Endothelial cell of umbilical vein (primary cell): ENCODE measurements around the gene ACAT2. TPM values are rescaled to one million over a fixed set of nuclear protein-coding genes. Genes with fewer than 3 reads are reported as not detected.

Experiments
- BruUV-seq: library from RNA; stranded (reverse); fragments of 400-500 nt; replicated peaks from 2 replicates; lab custom pipeline; 2021; lab: Mats Ljungman, UMichigan
- CTCF ChIA-PET: fragments of 300-600, 350-600 bp; sonication (Branson Sonifier 250); formaldehyde crosslinking; loops from one replicate; lab custom pipeline; 2021; ENCODE audit warnings: antibody characterized with exemption, inconsistent platforms; lab: Charles Lee
- POLR2A ChIA-PET: fragments of 300-600, 350-600 bp; sonication (Branson Sonifier 250); formaldehyde crosslinking; loops from one replicate; lab custom pipeline; 2021; ENCODE audit warnings: antibody characterized with exemption, inconsistent platforms; lab: Charles Lee
- DNase-seq: peaks from one replicate; pipeline ENCODE4 v3.0.0-alpha.2; 2011; ENCODE audit warnings: low read depth, low spot score
- FAIRE-seq: peaks from 2 replicates; lab custom pipeline; 2011; peaks lifted over from hg19 to GRCh38; lab: Jason Lieb, UNC
- H2AFZ ChIP-seq: 2 replicates; pipeline ENCODE4 v1.6.0; 2012; ENCODE audit warnings: low read depth, low read length, control low read depth, inconsistent platforms
- H3K27ac ChIP-seq: 2 replicates; pipeline ENCODE4 v1.5.1; 2011; ENCODE audit warnings: low read depth, mild to moderate bottlenecking, control low read depth, low read length, moderate library complexity; ENCODE audit not compliant: insufficient read depth
- H3K27me3 ChIP-seq, 2 experiments: 2 replicates each; pipeline versions ENCODE4 v1.6.0 to v1.6.1; 2011; ENCODE audit warnings: low read length in 2 of 2, mixed read lengths in 1 of 2; ENCODE audit not compliant: control insufficient read depth in 2 of 2, insufficient read depth in 2 of 2
- H3K36me3 ChIP-seq, 2 experiments: 2 replicates in 1 of 2; 3 replicates in 1 of 2; pipeline ENCODE4 v1.5.1; 2011; ENCODE audit warnings: low read length in 2 of 2, mild to moderate bottlenecking in 1 of 2, moderate library complexity in 1 of 2; ENCODE audit not compliant: control insufficient read depth in 2 of 2, insufficient read depth in 2 of 2; ENCODE audit errors: extremely low read depth in 1 of 2
- H3K4me1 ChIP-seq: 3 replicates; pipeline ENCODE4 v1.5.1; 2011; ENCODE audit warnings: mild to moderate bottlenecking, low read length; ENCODE audit not compliant: control insufficient read depth, insufficient read depth; ENCODE audit errors: extremely low read depth
- H3K4me2 ChIP-seq: 2 replicates; pipeline ENCODE4 v1.6.1; 2011; ENCODE audit warnings: low read length, control low read depth, mixed read lengths; ENCODE audit not compliant: insufficient read depth
- H3K4me3 ChIP-seq, 3 experiments: fragments of 200-600 bp in 1 of 3; sonication (generic), shearing (Covaris generic) in 1 of 3; replicated peaks in 1 of 3; 2 replicates each; pipeline ENCODE4 v1.5.1; 2011 to 2016; ENCODE audit warnings: control low read depth in 3 of 3, low read length in 3 of 3, mild to moderate bottlenecking in 2 of 3, inconsistent platforms in 1 of 3, low read depth in 1 of 3, moderate library complexity in 1 of 3; ENCODE audit not compliant: insufficient read depth in 1 of 3
- H3K79me2 ChIP-seq: 2 replicates; pipeline ENCODE4 v1.6.0; 2012; ENCODE audit warnings: low read length, inconsistent platforms; ENCODE audit not compliant: control insufficient read depth, insufficient read depth
- H3K9ac ChIP-seq: replicated peaks from 2 replicates; pipeline ENCODE3; 2011; ENCODE audit warnings: low read length, control low read depth; ENCODE audit not compliant: insufficient read depth; ENCODE audit errors: extremely low read depth
- H3K9me1 ChIP-seq: replicated peaks from 3 replicates; pipeline ENCODE4 v1.6.0; 2011; ENCODE audit warnings: mild to moderate bottlenecking, low read length; ENCODE audit not compliant: control insufficient read depth, insufficient read depth; ENCODE audit errors: extremely low read depth
- H3K9me3 ChIP-seq: replicated peaks from 2 replicates; pipeline ENCODE4 v1.5.1; 2012; ENCODE audit warnings: low read length, inconsistent platforms; ENCODE audit not compliant: control insufficient read depth, insufficient read depth
- H4K20me1 ChIP-seq: replicated peaks from 2 replicates; pipeline ENCODE3; 2011; ENCODE audit warnings: mild to moderate bottlenecking, low read length; ENCODE audit not compliant: control insufficient read depth, insufficient read depth; ENCODE audit errors: extremely low read depth
- CTCF ChIP-seq, 2 donors: IDR thresholded peaks; 1 replicate in 1 of 2; 2 replicates in 1 of 2; pipeline ENCODE4 v1.5.1; 2011; ENCODE audit warnings: low read length in 2 of 2, mild to moderate bottlenecking in 2 of 2, moderate library complexity in 2 of 2, control low read depth in 1 of 2, inconsistent platforms in 1 of 2, low read depth in 1 of 2; ENCODE audit not compliant: insufficient read depth in 1 of 2; ENCODE audit errors: extremely low read depth in 1 of 2
- EZH2 ChIP-seq: IDR thresholded peaks from 2 replicates; pipeline ENCODE4 v1.6.1; 2012; ENCODE audit warnings: borderline replicate concordance, low read depth, mild to moderate bottlenecking, moderate library complexity, low read length, inconsistent platforms; ENCODE audit not compliant: severe bottlenecking
- JUN ChIP-seq: IDR thresholded peaks from 2 replicates; pipeline ENCODE4 v1.6.1; 2011; ENCODE audit warnings: borderline replicate concordance, low read depth; ENCODE audit not compliant: insufficient read length, insufficient read depth
- POLR2AphosphoS5 ChIP-seq: IDR thresholded peaks from 2 replicates; pipeline ENCODE4 v1.6.1; 2012; ENCODE audit warnings: low read depth, mild to moderate bottlenecking, control low read depth, low read length, moderate library complexity; ENCODE audit not compliant: insufficient read depth
- dilution Hi-C: fragments of 300-500 bp; cut with MboI; formaldehyde crosslinking; loops from one replicate; pipeline ENCODE4 v1.15.0; 2019; ENCODE audit warnings: low sequenced_read_pairs; ENCODE audit not compliant: extremely low pct_ligation_motif_present
- intact Hi-C: fragments of 100-400 bp; cut with micrococcal nuclease; formaldehyde crosslinking; loops from one replicate; pipeline ENCODE4 v1.10.0; 2022
- polyA plus RNA-seq, 4 experiments: library from polyadenylated mRNA; depleted of rRNA in 3 of 4; stranded (reverse) in 3 of 4; unstranded in 1 of 4; fragments of >200 nt; gene quantifications; 2 replicates each; pipeline versions ENCODE4 v1.2.1 to v1.2.3, GENCODE V29; 2011 to 2012; ENCODE audit warnings: missing spikeins in 1 of 4
- total RNA-seq: library from RNA; stranded (reverse); gene quantifications from 2 replicates; pipeline ENCODE4 v1.2.3, GENCODE V29; 2021

ACAT2 gene
- total and polyA plus RNA-seq, 2 donors (not counting 3 experiments of a cell fraction or from before 2014, with no cell fraction given), result 44.6 to 114 TPM

- no peak for FAIRE-seq
- intact Hi-C loops, result no loop called here
Measured at GRCh38 chr6:159778131-159778530, 16.3 kb downstream of the ACAT2 start.

More at GRCh38 chr6:159778131-159778530, 16.3 kb downstream of the ACAT2 start:
- TF ChIP-seq POLR2AphosphoS5 (no peak), CTCF (IDR thresholded peaks at IDR 0.05; ENCODE audit: extremely low read depth in 1 of 2, insufficient read depth in 1 of 2, low read depth in 1 of 2, low read length in 2 of 2) (no peak), JUN (no peak), EZH2 (no peak)
- H3K27me3 ChIP-seq, result no peaks in the 10 kb centered on the region
- no peaks in the 10 kb centered on the region for H3K9me3 ChIP-seq
- H3K9ac ChIP-seq, result no peak overlapping the region
- H2AFZ ChIP-seq, result no peak overlapping the region
- no peaks in the 10 kb centered on the region for H4K20me1 ChIP-seq
- dilution Hi-C loops, result no loop called here
- DNase-seq, result no peak
- H3K4me3 ChIP-seq, result no peak overlapping the region
- H3K36me3 ChIP-seq, result peaks cover 29 to 33% of the 10 kb centered on the region in 2 experiments
- BruUV-seq, result no TSS peak
- no peak overlapping the region for H3K27ac ChIP-seq
- no peaks in the 10 kb centered on the region for H3K9me1 ChIP-seq
- H3K4me1 ChIP-seq, result no peaks in the 10 kb centered on the region
- ChIA-PET POLR2A (no interaction called here), CTCF (interaction anchor here (0.7 kb wide), 1 partner anchor 189 kb away, joined by 4 read pairs; no protein-coding TSS in a partner anchor)
- H3K79me2 ChIP-seq, result peaks cover 17% of the 10 kb centered on the region
- no peak overlapping the region for H3K4me2 ChIP-seq
